Osteocyte (in vitro differentiated cells): Measurements from ENCODE around the gene NEK5. TPM values are rescaled to one million over a fixed set of nuclear protein-coding genes. Genes with fewer than 3 reads are reported as not detected.
"Not testable (repeated sequence)": the region's sequence is repeated elsewhere in the genome, so short reads cannot be mapped to it uniquely, and the experiment has no call there.

Source experiments
- DNase-seq: peaks from one replicate; pipeline ENCODE4 v3.0.0; 2021; ENCODE audit warnings: mixed read lengths; ENCODE audit not compliant: unreplicated experiment; ENCODE audit errors: extremely low spot score
- H3K27ac Mint-ChIP-seq: one replicate; pipeline ENCODE4 v1.8.0; 2021; ENCODE audit warnings: mild to moderate bottlenecking, mixed read lengths; ENCODE audit not compliant: unreplicated experiment
- H3K27me3 Mint-ChIP-seq: one replicate; pipeline ENCODE4 v1.8.0; 2021; ENCODE audit warnings: mixed read lengths; ENCODE audit not compliant: unreplicated experiment
- H3K36me3 Mint-ChIP-seq: one replicate; pipeline ENCODE4 v1.8.0; 2021; ENCODE audit warnings: mixed read lengths; ENCODE audit not compliant: unreplicated experiment
- H3K4me1 Mint-ChIP-seq: one replicate; pipeline ENCODE4 v1.8.0; 2021; ENCODE audit warnings: mixed read lengths; ENCODE audit not compliant: unreplicated experiment
- H3K4me3 Mint-ChIP-seq: one replicate; pipeline ENCODE4 v1.8.0; 2021; ENCODE audit warnings: mild to moderate bottlenecking, moderate library complexity, mixed read lengths; ENCODE audit not compliant: unreplicated experiment
- H3K9me3 Mint-ChIP-seq: one replicate; pipeline ENCODE4 v1.8.0; 2021; ENCODE audit warnings: mixed read lengths; ENCODE audit not compliant: unreplicated experiment
- CTCF ChIP-seq: fragments of 200-600 bp; sonication (generic); IDR thresholded peaks from 2 replicates; pipeline ENCODE4 v1.5.0; 2021; ENCODE audit warnings: antibody characterized with exemption, mild to moderate bottlenecking, moderate library complexity
- total RNA-seq: library from RNA; stranded (reverse); gene quantifications from 2 replicates; pipeline ENCODE4 v1.2.1, GENCODE V29; 2021

The NEK5 gene
- total RNA-seq, 1 donor from 2014 or later: 0.40 TPM

- H3K27me3 Mint-ChIP-seq: no peaks in the 10 kb centered on the region
- H3K9me3 Mint-ChIP-seq: no peaks in the 10 kb centered on the region
- TF ChIP-seq CTCF: no peak
- H3K36me3 Mint-ChIP-seq: peaks cover 17% of the 10 kb centered on the region
- H3K4me3 Mint-ChIP-seq: no peak overlapping the region
- DNase-seq: no peak
- H3K4me1 Mint-ChIP-seq: no peaks in the 10 kb centered on the region
- H3K27ac Mint-ChIP-seq: no peak overlapping the region
These were observed 41.0 kb upstream of the NEK5 start for GRCh38 chr13:52169839-52170238.

GRCh38 chr13:52165411-52165810 is 36.5 kb upstream of the NEK5 start:
- Mint-ChIP-seq H3K4me1 (peaks cover 15% of the 10 kb centered on the region), H3K36me3 (peaks cover 10% of the 10 kb centered on the region), H3K4me3 (no peak overlapping the region), H3K9me3 (no peaks in the 10 kb centered on the region), H3K27me3 (no peaks in the 10 kb centered on the region), H3K27ac (no peak overlapping the region)
- no peak for DNase-seq
- TF ChIP-seq CTCF: no peak

GRCh38 chr13:52164989-52165388 is 36.1 kb upstream of the NEK5 start:
- no peak overlapping the region for H3K27ac Mint-ChIP-seq
- H3K4me3 Mint-ChIP-seq: no peak overlapping the region
- TF ChIP-seq CTCF: no peak
- DNase-seq: no peak
- peaks cover 15% of the 10 kb centered on the region for H3K4me1 Mint-ChIP-seq
- peaks cover 10% of the 10 kb centered on the region for H3K36me3 Mint-ChIP-seq
- no peaks in the 10 kb centered on the region for H3K9me3 Mint-ChIP-seq
- H3K27me3 Mint-ChIP-seq: no peaks in the 10 kb centered on the region

- not testable (repeated sequence) for H3K36me3 Mint-ChIP-seq, H3K4me3 Mint-ChIP-seq, DNase-seq, H3K27ac Mint-ChIP-seq, H3K27me3 Mint-ChIP-seq, H3K9me3 Mint-ChIP-seq
- peaks cover 20% of the 10 kb centered on the region for H3K4me1 Mint-ChIP-seq
These were observed 35.0 kb upstream of the NEK5 start for GRCh38 chr13:52163878-52164277.

GRCh38 chr13:52162279-52163101 is 33.6 kb upstream of the NEK5 start:
- Mint-ChIP-seq H3K27ac (peak overlapping the region; percentile 73), H3K36me3 (peaks cover 8% of the 10 kb centered on the region), H3K4me1 (peaks cover 31% of the 10 kb centered on the region), H3K9me3 (no peaks in the 10 kb centered on the region), H3K4me3 (peak overlapping the region; percentile 5), H3K27me3 (no peaks in the 10 kb centered on the region)
- TF ChIP-seq CTCF: no peak
- DNase-seq: no peak
